ENCODE results near the gene IGFL1. TPM values are rescaled to one million over a fixed set of nuclear protein-coding genes. Genes with fewer than 3 reads are reported as not detected.
"Not testable (repeated sequence)": the region's sequence is repeated elsewhere in the genome, so short reads cannot be mapped to it uniquely, and the experiment has no call there.

Gene IGFL1
- total RNA-seq, 1 donor from 2014 or later, result 0.56 TPM

DNA sequence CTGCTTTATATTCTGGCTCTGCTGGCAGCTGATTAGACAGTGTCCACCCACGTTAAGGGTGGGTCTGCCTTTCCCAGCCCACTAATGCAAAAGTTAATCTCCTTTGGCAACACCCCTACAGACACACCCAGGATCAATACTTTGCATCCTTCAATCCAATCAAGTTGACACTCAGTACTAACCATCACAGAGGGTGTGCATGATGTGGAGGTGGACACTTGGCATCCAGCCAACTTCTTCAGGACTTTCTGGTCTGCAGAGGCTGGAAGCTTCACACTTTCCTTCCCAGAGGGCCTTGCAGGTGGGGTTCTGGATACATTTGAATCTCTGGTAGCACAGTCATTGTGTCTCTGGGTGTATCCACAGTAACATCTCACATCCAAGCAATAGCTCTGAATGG lies 18.9 kb upstream of the IGFL1 start:
- no peak for DNase-seq (ENCODE audit: extremely low spot score, unreplicated experiment)
- Mint-ChIP-seq H3K27ac (peak overlapping the region; percentile 95), H3K36me3 (no peaks in the 10 kb centered on the region), H3K4me1 (ENCODE audit: unreplicated experiment) (peaks cover 12% of the 10 kb centered on the region), H3K9me3 (no peaks in the 10 kb centered on the region), H3K4me3 (peak overlapping the region; percentile 65), H3K27me3 (peaks cover 11% of the 10 kb centered on the region)
- TF ChIP-seq CTCF (conservative IDR thresholded peaks at IDR 0.05), result no peak

DNA sequence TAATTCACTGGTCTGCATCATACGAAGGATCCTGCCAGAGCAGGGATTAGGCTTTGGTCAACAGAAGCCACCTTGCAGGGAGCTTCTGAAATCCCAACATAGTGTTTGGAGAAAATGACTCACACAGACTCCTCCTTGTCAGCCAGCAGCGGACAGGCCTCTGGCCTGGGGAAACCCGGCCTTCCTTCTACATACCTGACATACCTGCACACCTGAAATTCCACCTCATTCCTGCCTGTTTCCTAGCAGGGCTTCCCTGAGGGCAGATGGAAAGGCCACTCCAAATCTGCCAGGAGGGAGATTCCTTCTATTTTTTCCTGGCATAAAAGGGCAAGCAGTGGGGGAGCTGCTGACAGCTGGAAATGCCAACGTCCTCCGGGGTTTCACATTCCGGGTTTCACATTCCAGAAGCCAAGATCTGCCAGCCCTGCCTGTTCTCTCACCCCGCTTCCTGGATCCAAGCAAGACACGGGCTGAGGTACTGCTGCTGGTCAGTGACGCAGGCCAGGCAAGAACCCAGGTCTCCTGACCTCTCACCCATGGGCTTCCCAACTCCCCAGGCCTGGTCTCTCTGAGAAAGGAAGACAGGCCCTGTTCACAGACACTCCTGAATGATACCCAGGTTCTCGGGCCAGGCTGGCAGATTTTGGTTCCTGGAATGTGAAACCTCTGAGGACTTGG lies 18.2 kb upstream of the IGFL1 start:
- H3K4me3 Mint-ChIP-seq, result peak overlapping the region; percentile 65
- H3K27me3 Mint-ChIP-seq, result peaks cover 11% of the 10 kb centered on the region
- DNase-seq (ENCODE audit: extremely low spot score, unreplicated experiment), result no peak
- H3K27ac Mint-ChIP-seq, result peak overlapping the region; percentile 95
- H3K36me3 Mint-ChIP-seq, result no peaks in the 10 kb centered on the region
- no peaks in the 10 kb centered on the region for H3K9me3 Mint-ChIP-seq
- no peak for TF ChIP-seq CTCF (conservative IDR thresholded peaks at IDR 0.05)
- H3K4me1 Mint-ChIP-seq (ENCODE audit: unreplicated experiment), result peaks cover 12% of the 10 kb centered on the region

DNA sequence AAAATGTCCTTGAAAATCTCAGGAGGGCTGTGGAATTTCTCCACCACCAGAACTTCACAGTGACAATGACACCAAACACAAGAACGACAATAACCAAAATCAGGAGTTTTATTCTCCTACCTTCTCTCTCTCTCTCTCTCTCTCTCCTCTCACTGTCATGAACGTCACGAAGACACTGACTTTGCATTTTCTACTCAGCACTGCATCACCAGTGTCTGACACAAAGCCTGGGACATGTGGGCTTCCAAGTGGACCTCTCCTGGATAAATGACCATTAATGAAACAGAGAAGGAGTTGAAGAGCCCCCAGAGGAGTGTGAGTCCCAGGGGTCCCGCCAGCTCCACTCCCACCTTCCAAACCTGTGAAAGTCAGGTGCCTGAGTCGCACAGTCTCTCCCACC lies 16.9 kb upstream of the IGFL1 start:
- Mint-ChIP-seq H3K27me3 (peaks cover 11% of the 10 kb centered on the region), H3K27ac (peak overlapping the region; percentile 19), H3K4me1 (ENCODE audit: unreplicated experiment) (peaks cover 12% of the 10 kb centered on the region)
- not testable (repeated sequence) for H3K4me3 Mint-ChIP-seq; H3K9me3 Mint-ChIP-seq; DNase-seq (ENCODE audit: extremely low spot score, unreplicated experiment); H3K36me3 Mint-ChIP-seq

- Mint-ChIP-seq H3K27me3 (peaks cover 11% of the 10 kb centered on the region), H3K4me1 (ENCODE audit: unreplicated experiment) (peaks cover 12% of the 10 kb centered on the region), H3K4me3 (no peak overlapping the region), H3K27ac (peak overlapping the region; percentile 19), H3K9me3 (no peaks in the 10 kb centered on the region), H3K36me3 (no peaks in the 10 kb centered on the region)
- DNase-seq (ENCODE audit: extremely low spot score, unreplicated experiment), result no peak
- no peak for TF ChIP-seq CTCF (conservative IDR thresholded peaks at IDR 0.05)
Observed at GRCh38 chr19:46213156-46213555, 16.4 kb upstream of the IGFL1 start.

- TF ChIP-seq CTCF (conservative IDR thresholded peaks at IDR 0.05), result no peak
- peaks cover 7% of the 10 kb centered on the region for H3K27me3 Mint-ChIP-seq
- H3K27ac Mint-ChIP-seq, result no peak overlapping the region
- peaks cover 12% of the 10 kb centered on the region for H3K4me1 Mint-ChIP-seq (ENCODE audit: unreplicated experiment)
- DNase-seq (ENCODE audit: extremely low spot score, unreplicated experiment), result no peak
- no peak overlapping the region for H3K4me3 Mint-ChIP-seq
- H3K36me3 Mint-ChIP-seq, result no peaks in the 10 kb centered on the region
- no peaks in the 10 kb centered on the region for H3K9me3 Mint-ChIP-seq
Observed at GRCh38 chr19:46213806-46214205, 15.7 kb upstream of the IGFL1 start.

DNA sequence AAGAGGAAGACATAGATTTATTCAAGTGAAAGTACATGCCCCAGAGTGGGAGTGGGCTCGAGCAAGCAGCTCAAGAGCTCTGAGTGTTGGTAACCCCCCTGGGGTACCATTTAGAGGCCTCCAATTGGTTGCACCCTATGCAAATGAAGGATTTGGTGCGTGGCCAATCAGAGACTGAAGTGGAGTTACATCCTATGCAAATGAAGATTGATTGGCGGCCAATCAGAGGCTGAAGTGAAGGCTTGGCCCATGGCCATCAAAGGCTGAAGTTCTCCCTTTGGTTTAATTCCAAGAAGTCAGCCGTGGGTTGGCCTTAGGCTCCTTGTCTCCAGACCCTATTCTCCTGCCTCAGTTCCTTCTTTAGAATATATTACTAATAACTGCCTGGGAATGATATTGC lies 12.9 kb upstream of the IGFL1 start:
- peaks cover 4% of the 10 kb centered on the region for H3K27me3 Mint-ChIP-seq
- H3K4me3 Mint-ChIP-seq, result no peak overlapping the region
- no peak for TF ChIP-seq CTCF (conservative IDR thresholded peaks at IDR 0.05)
- H3K9me3 Mint-ChIP-seq, result no peaks in the 10 kb centered on the region
- DNase-seq (ENCODE audit: extremely low spot score, unreplicated experiment), result no peak
- no peak overlapping the region for H3K27ac Mint-ChIP-seq
- H3K36me3 Mint-ChIP-seq, result no peaks in the 10 kb centered on the region
- no peaks in the 10 kb centered on the region for H3K4me1 Mint-ChIP-seq (ENCODE audit: unreplicated experiment)
